DOHH2 (cell line): Measurements from ENCODE around the gene LGR6.
A peak's percentile ranks its signal among the peaks of the same experiment; 100 is the strongest.

Source experiments
- H3F3A ChIP-seq: fragments of 200-600 bp; sonication (generic), shearing (Covaris generic); 2 replicates; pipeline ENCODE4 v1.6.0; 2016; ENCODE audit warnings: antibody characterized with exemption, mild to moderate bottlenecking; ENCODE audit not compliant: control insufficient read depth, insufficient read depth
- H3K27ac ChIP-seq: fragments of 200-600 bp; sonication (generic); 2 replicates; pipeline ENCODE4 v1.5.1; 2014; ENCODE audit warnings: low read depth, mild to moderate bottlenecking, low read length, moderate library complexity
- H3K27me3 ChIP-seq: fragments of 200-600 bp; sonication (generic); 2 replicates; pipeline ENCODE4 v1.6.1; 2014; ENCODE audit warnings: mild to moderate bottlenecking, low read length, mixed read lengths; ENCODE audit not compliant: control insufficient read depth
- H3K36me3 ChIP-seq: fragments of 200-600 bp; sonication (generic); 2 replicates; pipeline ENCODE4 v1.6.1; 2014; ENCODE audit warnings: mild to moderate bottlenecking, low read length, moderate library complexity, mixed read lengths; ENCODE audit not compliant: control insufficient read depth
- H3K4me1 ChIP-seq: fragments of 200-600 bp; sonication (generic); 2 replicates; pipeline ENCODE4 v1.6.1; 2014; ENCODE audit warnings: mild to moderate bottlenecking, low read length, mixed read lengths; ENCODE audit not compliant: control insufficient read depth
- H3K4me2 ChIP-seq: fragments of 200-600 bp; sonication (generic); 2 replicates; pipeline ENCODE4 v1.6.0; 2014; ENCODE audit warnings: mild to moderate bottlenecking, low read length, moderate library complexity
- H3K4me3 ChIP-seq: fragments of 200-600 bp; sonication (generic); 2 replicates; pipeline ENCODE4 v1.5.1; 2014; ENCODE audit warnings: mild to moderate bottlenecking, low read length, mixed read lengths
- H3K79me2 ChIP-seq: fragments of 200-600 bp; sonication (generic); 2 replicates; pipeline ENCODE4 v1.6.1; 2014; ENCODE audit warnings: mild to moderate bottlenecking, low read length, mixed read lengths; ENCODE audit not compliant: control insufficient read depth
- H3K9me2 ChIP-seq: fragments of 200-600 bp; sonication (generic); replicated peaks from 2 replicates; pipeline ENCODE4 v1.6.1; 2014; ENCODE audit warnings: mild to moderate bottlenecking, low read length, mixed read lengths; ENCODE audit not compliant: control insufficient read depth
- H3K9me3 ChIP-seq: fragments of 200-600 bp; sonication (generic); 2 replicates; pipeline ENCODE4 v1.6.1; 2014; ENCODE audit warnings: antibody characterized with exemption, low read length, mixed read lengths; ENCODE audit not compliant: control insufficient read depth, insufficient read depth
- H4K20me1 ChIP-seq: fragments of 200-600 bp; sonication (generic); 2 replicates; pipeline ENCODE4 v1.6.0; 2014; ENCODE audit warnings: low read depth, mild to moderate bottlenecking, antibody characterized with exemption, low read length, moderate library complexity; ENCODE audit not compliant: control insufficient read depth, insufficient read depth
- CTCF ChIP-seq: fragments of 200-600 bp; sonication (generic); IDR thresholded peaks from one replicate; pipeline ENCODE4 v1.5.1; 2014; ENCODE audit warnings: antibody characterized with exemption, mild to moderate bottlenecking, low read depth, low read length; ENCODE audit not compliant: poor library complexity, severe bottlenecking
- EZH2phosphoT487 ChIP-seq: fragments of 200-600 bp; sonication (generic); IDR thresholded peaks from 2 replicates; pipeline ENCODE4 v1.6.1; 2017; ENCODE audit warnings: borderline replicate concordance, mild to moderate bottlenecking, antibody characterized with exemption, low read length, moderate library complexity, mixed read lengths

LGR6 gene

GRCh38 chr1:202283379-202283844 lies 89.8 kb downstream of the LGR6 start:
- H3K36me3 ChIP-seq, result no peaks in the 10 kb centered on the region
- H3K4me1 ChIP-seq, result peaks cover 14% of the 10 kb centered on the region
- no peak overlapping the region for H3K27ac ChIP-seq
- H3K9me2 ChIP-seq, result no peaks in the 10 kb centered on the region
- no peaks in the 10 kb centered on the region for H4K20me1 ChIP-seq
- peaks cover 12% of the 10 kb centered on the region for H3K27me3 ChIP-seq
- H3F3A ChIP-seq, result no peaks in the 10 kb centered on the region
- H3K4me3 ChIP-seq, result no peak overlapping the region
- TF ChIP-seq EZH2phosphoT487, result no peak
- TF ChIP-seq CTCF, result no peak
- H3K79me2 ChIP-seq, result no peaks in the 10 kb centered on the region
- peak overlapping the region; percentile 28 for H3K4me2 ChIP-seq
- H3K9me3 ChIP-seq, result no peaks in the 10 kb centered on the region

- H3K36me3 ChIP-seq, result no peaks in the 10 kb centered on the region
- H3K4me2 ChIP-seq, result no peak overlapping the region
- H3K9me3 ChIP-seq, result no peaks in the 10 kb centered on the region
- no peaks in the 10 kb centered on the region for H3F3A ChIP-seq
- no peaks in the 10 kb centered on the region for H4K20me1 ChIP-seq
- peaks cover 14% of the 10 kb centered on the region for H3K4me1 ChIP-seq
- no peak overlapping the region for H3K4me3 ChIP-seq
- H3K9me2 ChIP-seq, result no peaks in the 10 kb centered on the region
- H3K27me3 ChIP-seq, result peaks cover 14% of the 10 kb centered on the region
- H3K79me2 ChIP-seq, result no peaks in the 10 kb centered on the region
- TF ChIP-seq CTCF (no peak), EZH2phosphoT487 (no peak)
- no peak overlapping the region for H3K27ac ChIP-seq
Measured at GRCh38 chr1:202283991-202284390, 90.4 kb downstream of the LGR6 start.

- Histone ChIP-seq H3K79me2 (no peaks in the 10 kb centered on the region), H3F3A (no peaks in the 10 kb centered on the region), H3K36me3 (no peaks in the 10 kb centered on the region), H3K27ac (no peak overlapping the region), H3K27me3 (peaks cover 14% of the 10 kb centered on the region), H4K20me1 (no peaks in the 10 kb centered on the region), H3K4me2 (no peak overlapping the region), H3K4me3 (no peak overlapping the region), H3K4me1 (peaks cover 14% of the 10 kb centered on the region), H3K9me3 (no peaks in the 10 kb centered on the region), H3K9me2 (no peaks in the 10 kb centered on the region)
- TF ChIP-seq EZH2phosphoT487 (no peak), CTCF (no peak)
Measured at GRCh38 chr1:202285908-202286307, 92.3 kb downstream of the LGR6 start.
